ENCODE measurements around the gene FMOD. TPM values are rescaled to one million over a fixed set of nuclear protein-coding genes. Genes with fewer than 3 reads are reported as not detected.

The FMOD gene
- total RNA-seq, 1 experiment from 2014 or later = not detected

DNA sequence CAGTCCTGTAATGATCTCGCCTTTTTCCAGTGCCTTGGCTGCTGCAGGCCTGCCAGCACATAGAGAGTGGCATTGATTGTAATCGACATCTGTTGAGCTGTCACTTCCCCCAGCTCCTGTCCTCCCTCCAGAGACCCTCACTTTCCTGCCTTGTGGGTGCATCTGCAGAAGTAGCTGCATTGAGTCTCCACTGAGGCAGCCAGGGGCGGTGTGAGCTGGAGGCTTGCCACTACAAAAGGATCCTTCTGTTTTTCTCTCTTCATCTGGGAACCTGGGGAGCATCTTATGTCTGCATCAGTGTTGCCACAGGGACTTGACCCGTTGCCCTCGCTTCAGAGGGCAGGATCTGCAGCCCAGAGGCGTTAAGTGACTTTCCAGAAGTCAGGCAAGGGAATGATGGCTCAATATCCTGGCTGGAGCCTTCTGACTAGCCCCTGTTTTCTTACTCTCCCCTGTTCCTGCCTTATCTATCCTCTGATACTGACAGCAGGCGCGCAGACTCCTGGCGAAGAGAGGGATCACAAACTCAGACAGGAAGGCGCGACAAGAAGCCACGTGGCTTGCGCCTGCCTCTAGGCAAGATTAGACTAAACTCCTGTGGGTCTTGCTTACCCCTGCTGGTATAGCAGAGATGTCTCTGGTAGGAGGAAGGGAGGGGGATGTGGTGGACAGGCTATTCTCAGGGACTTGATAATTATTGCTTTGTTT is 13.3 kb upstream of the FMOD start:
- H3K27me3 ChIP-seq (ENCODE audit: insufficient read depth, low read depth) = peaks cover 78% of the 10 kb centered on the region
- CTCF ChIA-PET = no interaction called here

GRCh38 chr1:203362720-203363025 is 11.8 kb upstream of the FMOD start:
- Histone ChIP-seq H3K9me3 (ENCODE audit: insufficient read depth, low read depth) (no peaks in the 10 kb centered on the region), H3K4me2 (no peak overlapping the region), H3F3A (ENCODE audit: insufficient read depth, low read depth) (no peaks in the 10 kb centered on the region), H3K27ac (no peak overlapping the region), H2AFZ (no peak overlapping the region), H3K9me2 (ENCODE audit: insufficient read depth) (no peaks in the 10 kb centered on the region), H3K4me3 (no peak overlapping the region), H4K20me1 (ENCODE audit: insufficient read depth) (no peaks in the 10 kb centered on the region), H3K79me2 (ENCODE audit: low read depth) (no peaks in the 10 kb centered on the region), H3K27me3 (ENCODE audit: insufficient read depth, low read depth) (peaks cover 91% of the 10 kb centered on the region), H3K36me3 (ENCODE audit: low read depth) (no peaks in the 10 kb centered on the region), H3K4me1 (replicated peaks; ENCODE audit: insufficient read depth) (no peaks in the 10 kb centered on the region)
- no TSS peak for BruUV-seq (replicated peaks)
- intact Hi-C loops (cut with micrococcal nuclease; ENCODE audit: unreplicated experiment) = no loop called here
- DNase-seq = no peak
- ChIA-PET POLR2A (ENCODE audit: unreplicated experiment) (no interaction called here), CTCF (no interaction called here)
- TF ChIP-seq CTCF (conservative IDR thresholded peaks at IDR 0.05) = no peak
- TF ChIP-seq EZH2 (IDR thresholded peaks at IDR 0.05; ENCODE audit: low read depth) = no peak

More for the DNA sequence above, 13.3 kb upstream of the FMOD start:
- DNase-seq = no peak
- no peak for TF ChIP-seq CTCF (conservative IDR thresholded peaks at IDR 0.05)
- H3K4me3 ChIP-seq = no peak overlapping the region
- no TSS peak for BruUV-seq (replicated peaks)
- POLR2A ChIA-PET (ENCODE audit: unreplicated experiment) = interaction anchor here (0.6 kb wide), 1 partner anchor 85 kb away, joined by 8 read pairs; no protein-coding TSS in a partner anchor
- H3K36me3 ChIP-seq (ENCODE audit: low read depth) = no peaks in the 10 kb centered on the region
- intact Hi-C loops (cut with micrococcal nuclease; ENCODE audit: unreplicated experiment) = no loop called here
- H3K4me2 ChIP-seq = no peak overlapping the region
- no peak overlapping the region for H2AFZ ChIP-seq
- H3K9me2 ChIP-seq (ENCODE audit: insufficient read depth) = no peaks in the 10 kb centered on the region
- H3K4me1 ChIP-seq (replicated peaks; ENCODE audit: insufficient read depth) = no peaks in the 10 kb centered on the region
- H4K20me1 ChIP-seq (ENCODE audit: insufficient read depth) = no peaks in the 10 kb centered on the region
- H3K9me3 ChIP-seq (ENCODE audit: insufficient read depth, low read depth) = no peaks in the 10 kb centered on the region
- H3K27ac ChIP-seq = no peak overlapping the region
- no peaks in the 10 kb centered on the region for H3F3A ChIP-seq (ENCODE audit: insufficient read depth, low read depth)
- H3K79me2 ChIP-seq (ENCODE audit: low read depth) = no peaks in the 10 kb centered on the region

DNA sequence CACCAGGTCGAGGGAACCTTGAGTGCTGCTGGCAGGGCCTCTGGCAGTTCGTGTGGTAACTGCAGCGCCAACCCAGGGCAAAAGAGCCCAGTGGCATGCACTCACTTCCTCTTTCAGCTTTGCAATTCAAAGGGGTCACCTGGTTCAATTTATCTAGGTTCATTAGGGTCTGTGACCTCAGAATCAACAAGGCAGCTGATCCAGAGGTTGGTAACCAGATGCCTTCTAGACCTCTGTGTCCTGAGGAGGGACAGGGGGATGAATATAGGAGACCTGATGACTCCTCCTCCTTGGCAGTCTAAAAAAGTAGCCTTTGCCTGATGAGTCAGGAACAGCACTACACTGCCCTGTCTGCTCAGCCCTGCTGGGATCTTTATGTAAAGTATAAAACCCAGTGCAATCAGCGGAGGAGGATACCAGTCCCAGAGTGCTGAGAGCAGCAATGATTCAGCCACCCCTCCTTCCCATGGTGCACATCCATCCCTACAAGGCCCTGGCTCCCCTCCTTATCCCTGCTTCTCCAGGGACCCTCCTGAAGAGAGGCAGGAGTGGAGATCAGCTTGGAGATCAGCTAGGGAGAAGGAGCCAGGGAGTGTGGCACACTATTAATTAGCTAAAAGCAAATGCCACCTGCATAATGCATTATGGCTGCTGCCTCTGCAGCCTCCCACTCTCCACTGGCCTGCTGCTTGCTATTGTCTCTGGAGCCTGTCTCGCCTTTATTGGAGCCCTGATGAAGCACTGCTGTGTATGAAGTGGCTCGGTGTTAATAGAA is 11.2 kb upstream of the FMOD start:
- ChIA-PET CTCF (interaction anchor here (0.7 kb wide), 1 partner anchor 104 kb away, joined by 10 read pairs; no protein-coding TSS in a partner anchor), POLR2A (ENCODE audit: unreplicated experiment) (no interaction called here)
- no peak for DNase-seq
- H3F3A ChIP-seq (ENCODE audit: insufficient read depth, low read depth) = no peaks in the 10 kb centered on the region
- intact Hi-C loops (cut with micrococcal nuclease; ENCODE audit: unreplicated experiment) = no loop called here
- H2AFZ ChIP-seq = no peak overlapping the region
- no peaks in the 10 kb centered on the region for H3K4me1 ChIP-seq (replicated peaks; ENCODE audit: insufficient read depth)
- TF ChIP-seq EZH2 (IDR thresholded peaks at IDR 0.05; ENCODE audit: low read depth) (no peak), CTCF (conservative IDR thresholded peaks at IDR 0.05) (no peak)
- H3K9me3 ChIP-seq (ENCODE audit: insufficient read depth, low read depth) = no peaks in the 10 kb centered on the region
- no TSS peak for BruUV-seq (replicated peaks)
- H3K79me2 ChIP-seq (ENCODE audit: low read depth) = no peaks in the 10 kb centered on the region
- H3K4me3 ChIP-seq = no peak overlapping the region
- peaks cover 94% of the 10 kb centered on the region for H3K27me3 ChIP-seq (ENCODE audit: insufficient read depth, low read depth)
- H4K20me1 ChIP-seq (ENCODE audit: insufficient read depth) = no peaks in the 10 kb centered on the region
- H3K4me2 ChIP-seq = no peak overlapping the region
- H3K36me3 ChIP-seq (ENCODE audit: low read depth) = no peaks in the 10 kb centered on the region
- H3K9me2 ChIP-seq (ENCODE audit: insufficient read depth) = no peaks in the 10 kb centered on the region
- no peak overlapping the region for H3K27ac ChIP-seq

Data from PC-9 (cell line).